Right ventricle myocardium inferior (tissue), 1 donor: ENCODE results near the gene VTCN1. TPM values are rescaled to one million over a fixed set of nuclear protein-coding genes. Genes with fewer than 3 reads are reported as not detected.
"Not testable (repeated sequence)": the region's sequence is repeated elsewhere in the genome, so short reads cannot be mapped to it uniquely, and the experiment has no call there.

Source experiments
- ATAC-seq: fragments of 200-7000 bp; cut with Tn5 transposase; one replicate; pipeline ENCODE4 v1.9.1; 2020; ENCODE audit warnings: mild to moderate bottlenecking, moderate library complexity
- DNase-seq: peaks from one replicate; pipeline ENCODE4 v3.0.0; 2021; ENCODE audit errors: missing footprints
- intact Hi-C: fragments of 100-400 bp; cut with DNase I; formaldehyde crosslinking; loops from one replicate; pipeline ENCODE4 v1.11.0; 2022
- total RNA-seq: library from RNA; stranded (reverse); fragmentation: NEBNext Ultra II Directional; extraction: Animal tissue kit (Norgen Biotek cat#: 25700); gene quantifications from one replicate; pipeline ENCODE4 v1.2.1, GENCODE V29; 2021
- donor health status: DM: no; HTN: yes; CAD: no; lungs with severe emphysema.

The VTCN1 gene
- total RNA-seq, 1 donor from 2014 or later: not detected

DNA sequence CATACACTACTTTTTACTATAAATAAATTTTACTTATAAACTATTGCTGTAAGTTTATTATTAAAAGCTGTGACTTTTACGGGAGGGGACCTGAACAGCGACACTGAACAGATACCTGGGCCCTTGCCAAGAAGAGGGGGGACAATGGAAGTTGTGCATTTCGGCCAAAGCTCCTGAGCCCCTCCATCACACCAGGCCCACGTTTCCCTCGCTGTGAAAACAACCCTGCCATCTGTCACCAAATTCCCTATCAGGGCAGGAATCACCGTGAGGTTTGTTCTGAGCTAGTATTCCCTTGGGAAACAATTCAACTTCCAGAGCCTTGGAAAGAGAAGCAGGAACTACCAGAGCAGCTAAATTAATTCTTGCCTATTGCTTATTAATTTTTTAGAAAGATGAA, 37.0 kb downstream of the VTCN1 start:
- intact Hi-C loops: no loop called here
- DNase-seq: no peak

DNA sequence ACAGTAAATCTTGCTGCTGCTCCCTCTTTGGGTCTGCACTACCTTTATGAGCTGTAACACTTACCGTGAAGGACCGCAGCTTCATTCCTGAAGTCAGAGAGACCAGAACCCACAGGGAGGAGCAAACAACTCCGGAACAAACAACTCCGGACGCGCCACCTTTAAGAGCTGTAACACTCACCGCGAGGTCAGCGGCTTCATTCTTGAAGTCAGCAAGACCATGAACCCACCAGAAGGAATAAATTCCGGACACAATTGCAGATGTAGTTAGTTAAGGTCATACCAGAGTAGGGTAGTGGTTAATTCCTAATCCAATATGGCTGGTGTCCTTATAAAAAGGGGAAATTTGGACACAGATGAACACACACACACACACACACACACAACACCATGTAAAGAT, 37.7 kb downstream of the VTCN1 start:
- intact Hi-C loops: no loop called here
- no peak for ATAC-seq
- DNase-seq: no peak

More for the DNA sequence above, 37.0 kb downstream of the VTCN1 start:
- ATAC-seq: no peak

DNA sequence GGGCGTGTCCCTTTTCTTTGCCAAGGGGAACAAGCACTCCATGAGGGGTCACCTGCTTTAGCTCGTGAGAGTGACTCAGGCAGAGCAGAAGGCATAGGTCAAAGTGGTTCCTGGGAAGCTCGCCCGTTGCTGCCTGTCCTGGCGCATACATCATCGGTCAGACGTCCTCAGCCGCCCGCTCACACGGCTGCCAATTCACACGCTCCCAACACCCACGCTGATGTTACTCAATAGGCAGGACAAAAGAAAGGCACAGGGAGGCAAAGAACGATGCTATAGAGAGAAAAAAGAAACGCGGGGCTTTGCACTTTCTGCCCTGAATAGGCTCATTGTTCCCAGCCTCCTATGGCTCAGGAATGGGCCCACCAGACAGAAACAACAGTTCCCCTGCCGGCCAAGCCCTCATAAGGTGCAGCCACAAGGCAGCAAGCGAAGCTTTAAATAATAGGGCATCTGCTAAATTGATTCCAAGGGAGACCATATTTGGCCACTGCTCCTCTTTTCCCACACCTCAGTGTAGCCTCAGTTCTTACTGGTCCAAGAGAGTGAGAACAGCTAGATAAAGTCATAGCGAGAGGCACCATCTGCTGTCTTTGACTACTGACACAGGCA, 38.7 kb downstream of the VTCN1 start:
- ATAC-seq (peak; percentile 65), DNase-seq (no peak)
- intact Hi-C loops: no loop called here

GRCh38 chr1:117169871-117170596, 40.7 kb downstream of the VTCN1 start:
- intact Hi-C loops: no loop called here
- no peak for DNase-seq
- ATAC-seq: no peak

DNA sequence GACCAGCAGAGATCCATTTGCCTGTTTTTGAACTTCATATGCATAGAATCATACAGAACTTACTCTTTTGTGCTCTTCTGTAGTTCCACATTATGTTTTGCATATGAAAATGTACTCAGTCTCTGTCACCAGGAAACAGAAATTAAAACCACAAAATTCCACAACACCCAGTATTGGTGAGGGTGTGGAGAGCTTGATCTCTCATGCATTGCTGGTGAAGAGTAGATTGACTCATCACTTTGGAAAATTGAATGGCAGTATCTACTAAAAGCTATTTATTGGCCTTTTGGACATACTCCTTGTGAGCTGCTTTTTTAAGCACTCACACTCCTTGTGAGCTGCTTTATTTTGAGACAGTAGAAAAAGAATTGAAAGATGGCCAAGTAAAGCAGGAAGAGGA, 43.3 kb downstream of the VTCN1 start:
- DNase-seq (no peak), ATAC-seq (no peak)
- intact Hi-C loops: no loop called here

GRCh38 chr1:117166076-117166475, 44.7 kb downstream of the VTCN1 start:
- ATAC-seq (no peak), DNase-seq (no peak)
- intact Hi-C loops: no loop called here

- intact Hi-C loops: no loop called here
- DNase-seq (no peak), ATAC-seq (no peak)
Measured at GRCh38 chr1:117164209-117164608, 46.5 kb downstream of the VTCN1 start.

GRCh38 chr1:117162816-117163215, 47.9 kb downstream of the VTCN1 start:
- ATAC-seq: no peak
- intact Hi-C loops: no loop called here
- no peak for DNase-seq

GRCh38 chr1:117161887-117162286, 48.8 kb downstream of the VTCN1 start:
- ATAC-seq (no peak), DNase-seq (no peak)
- intact Hi-C loops: no loop called here

DNA sequence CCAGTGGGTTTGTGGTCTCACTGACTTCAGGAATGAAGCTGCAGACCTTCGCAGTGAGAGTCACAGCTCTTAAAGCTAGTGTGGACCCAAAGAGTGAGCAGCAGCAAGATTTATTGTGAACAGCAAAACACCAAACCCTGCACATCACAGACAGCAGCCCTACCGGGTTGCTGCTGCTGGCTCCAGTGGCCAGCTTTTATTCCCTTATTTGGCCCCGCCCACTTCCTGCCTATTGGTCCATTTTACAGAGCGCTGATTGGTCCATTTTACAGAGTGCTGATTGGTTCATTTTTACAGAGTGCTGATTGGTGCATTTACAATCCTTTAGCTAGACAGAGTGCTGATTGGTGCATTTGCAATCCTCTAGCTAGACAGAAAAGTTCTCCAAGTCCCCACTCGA, 59.4 kb downstream of the VTCN1 start:
- DNase-seq, ATAC-seq, intact Hi-C loops: not testable (repeated sequence)

DNA sequence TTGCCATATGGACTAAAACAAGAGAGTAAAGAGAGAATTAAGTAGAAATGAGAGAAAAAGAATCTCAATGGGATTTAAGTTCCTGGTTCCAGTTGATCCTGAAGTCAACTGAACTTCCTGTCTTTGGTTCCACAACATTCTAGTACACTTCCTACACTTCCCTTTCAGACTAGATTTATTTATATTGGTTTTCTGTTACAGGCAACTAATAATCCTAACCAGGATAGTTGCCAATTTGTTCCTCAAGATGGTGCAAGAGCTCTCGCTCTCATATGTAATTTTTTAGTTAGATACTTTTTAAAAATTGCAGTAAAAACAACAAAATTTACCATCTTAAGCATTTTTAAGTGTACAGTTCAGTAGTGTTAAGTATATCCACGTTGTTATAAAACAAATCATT, 60.4 kb downstream of the VTCN1 start:
- intact Hi-C loops: no loop called here
- DNase-seq: no peak
- no peak for ATAC-seq

GRCh38 chr1:117147856-117148588, 62.7 kb downstream of the VTCN1 start:
- intact Hi-C loops: no loop called here
- no peak for DNase-seq
- no peak for ATAC-seq

- no peak for ATAC-seq
- intact Hi-C loops: no loop called here
- no peak for DNase-seq
Measured at GRCh38 chr1:117147341-117147831, 63.3 kb downstream of the VTCN1 start.

DNA sequence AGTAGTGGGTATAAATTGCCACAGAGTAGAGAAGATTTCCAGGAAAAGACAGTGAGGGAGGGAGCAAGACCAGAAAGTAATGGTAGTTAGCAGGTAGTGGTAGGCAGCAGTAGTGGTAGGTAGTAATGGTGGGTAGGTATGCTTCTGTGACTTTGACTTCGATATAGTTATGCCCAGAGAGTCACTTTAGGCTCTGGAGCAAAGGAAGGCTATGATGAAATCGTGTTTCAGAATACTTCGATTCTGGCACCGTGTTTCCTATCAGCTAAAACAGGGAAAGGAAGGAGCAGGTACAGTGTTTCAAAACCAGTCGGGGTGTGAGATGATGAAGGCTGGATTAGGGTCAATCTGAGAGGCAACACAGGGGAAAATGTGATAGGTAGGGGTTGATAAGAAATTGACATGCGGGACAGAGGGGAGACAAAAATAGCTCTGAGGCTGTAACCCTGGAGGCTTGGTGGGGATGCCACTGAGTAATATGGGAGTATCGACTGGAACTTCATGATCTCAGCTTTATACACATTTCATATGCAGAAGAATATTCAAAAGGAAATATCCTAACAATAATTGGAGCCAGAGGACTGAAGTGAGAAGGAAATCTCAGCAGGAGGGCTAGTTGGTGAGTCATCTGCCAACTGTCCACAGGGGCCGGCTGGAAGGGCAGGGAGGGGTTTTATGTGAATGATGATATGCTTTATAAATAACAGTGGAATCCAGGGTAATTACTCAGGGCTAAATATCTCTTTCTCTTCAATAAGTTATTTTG, 64.0 kb downstream of the VTCN1 start:
- peak; percentile 31 for ATAC-seq

DNA sequence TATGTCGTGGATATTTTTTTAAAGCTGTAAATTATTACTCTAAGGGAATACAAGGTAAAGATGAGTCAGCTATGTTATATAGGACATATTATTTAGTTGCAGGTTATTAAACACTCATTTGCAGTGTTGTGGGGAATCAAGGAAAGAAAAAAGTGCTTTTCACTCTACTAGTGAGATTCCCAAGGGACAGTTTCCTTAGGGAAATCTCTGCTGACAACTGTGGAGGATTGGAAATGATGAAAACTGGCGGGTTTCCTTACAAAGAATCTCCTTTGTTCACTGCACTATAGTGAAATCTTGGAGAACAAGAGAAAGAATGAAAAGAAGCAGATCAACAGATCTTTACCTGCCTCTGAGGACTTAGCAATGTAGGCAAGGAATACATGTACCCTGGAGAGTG, 64.7 kb downstream of the VTCN1 start:
- ATAC-seq (no peak), DNase-seq (no peak)
- intact Hi-C loops: no loop called here

More for the DNA sequence above, 64.0 kb downstream of the VTCN1 start:
- no peak for DNase-seq
- intact Hi-C loops: no loop called here

- intact Hi-C loops: no loop called here
- ATAC-seq (no peak), DNase-seq (no peak)
Measured at GRCh38 chr1:117143871-117144270, 66.9 kb downstream of the VTCN1 start.

- DNase-seq (no peak), ATAC-seq (no peak)
- intact Hi-C loops: no loop called here
Measured at GRCh38 chr1:117143172-117143571, 67.6 kb downstream of the VTCN1 start.

DNA sequence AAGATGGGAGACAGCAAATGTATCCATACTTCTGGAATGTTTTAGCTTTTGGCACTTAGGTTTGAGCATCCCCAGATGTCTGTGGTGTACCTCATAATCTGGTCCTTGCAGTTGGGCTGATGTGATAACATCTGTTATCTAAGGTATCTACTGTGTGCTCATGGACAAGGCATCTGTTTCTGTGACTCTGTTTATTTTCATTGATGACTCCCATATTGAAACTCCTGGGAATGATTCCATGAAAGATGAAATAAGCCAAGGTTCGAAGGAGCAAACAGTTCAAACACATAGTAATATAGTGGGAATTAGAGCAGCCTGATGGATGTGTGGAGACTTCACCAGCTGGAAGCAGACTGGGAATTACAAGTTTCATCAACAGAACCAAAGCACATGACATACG, 68.5 kb downstream of the VTCN1 start:
- no peak for ATAC-seq
- intact Hi-C loops: no loop called here

GRCh38 chr1:117138561-117138960, 72.2 kb downstream of the VTCN1 start:
- ATAC-seq: no peak
- no peak for DNase-seq
- intact Hi-C loops: no loop called here

More for the DNA sequence above, 68.5 kb downstream of the VTCN1 start:
- no peak for DNase-seq
